Activated T-cell treated with anti-CD3 and anti-CD28 coated beads for 24 hours (primary cell): Measurements from ENCODE around the gene UBXN2A.
"Not testable (repeated sequence)": the region's sequence is repeated elsewhere in the genome, so short reads cannot be mapped to it uniquely, and the experiment has no call there.

ENCODE experiments used
- DNase-seq: peaks from one replicate; pipeline ENCODE4 v3.0.0-alpha.2; 2020; ENCODE audit warnings: low read depth

Gene UBXN2A

GRCh38 chr2:23941644-23942043 lies 1.4 kb downstream of the UBXN2A start:
- DNase-seq: no peak

GRCh38 chr2:23943666-23944065 lies 3.4 kb downstream of the UBXN2A start:
- no peak for DNase-seq

GRCh38 chr2:23944527-23944926 lies 4.3 kb downstream of the UBXN2A start:
- DNase-seq: no peak

- DNase-seq: no peak
Observed at GRCh38 chr2:23944976-23945375, 4.7 kb downstream of the UBXN2A start.

GRCh38 chr2:23947350-23947749 lies 7.1 kb downstream of the UBXN2A start:
- DNase-seq: no peak

- DNase-seq: not testable (repeated sequence)
Observed at GRCh38 chr2:23952558-23952957, 12.3 kb downstream of the UBXN2A start.

GRCh38 chr2:23953625-23954024 lies 13.4 kb downstream of the UBXN2A start:
- DNase-seq: no peak

- DNase-seq: no peak
Observed at GRCh38 chr2:23954325-23955014, 14.2 kb downstream of the UBXN2A start.

GRCh38 chr2:23967846-23968245 lies 27.6 kb downstream of the UBXN2A start:
- DNase-seq: no peak

- no peak for DNase-seq
Observed at GRCh38 chr2:23976883-23977282, 36.6 kb downstream of the UBXN2A start.

- DNase-seq: no peak
Observed at GRCh38 chr2:23988371-23988770, 48.1 kb downstream of the UBXN2A start.

- no peak for DNase-seq
Observed at GRCh38 chr2:23992931-23993330, 52.7 kb downstream of the UBXN2A start.

- no peak for DNase-seq
Observed at GRCh38 chr2:23993736-23994269, 53.5 kb downstream of the UBXN2A start.

GRCh38 chr2:23994567-23994966 lies 54.3 kb downstream of the UBXN2A start:
- DNase-seq: no peak

GRCh38 chr2:24007693-24008092 lies 67.4 kb downstream of the UBXN2A start:
- DNase-seq: no peak

- DNase-seq: no peak
Observed at GRCh38 chr2:24008672-24009366, 68.6 kb downstream of the UBXN2A start.

- no peak for DNase-seq
Observed at GRCh38 chr2:24009367-24009679, 69.1 kb downstream of the UBXN2A start.

- no peak for DNase-seq
Observed at GRCh38 chr2:24009680-24010476, 69.6 kb downstream of the UBXN2A start, which contains the start of gene MFSD2B. MFSD2B (plus strand) TSS chr2:24010085; CDS start chr2:24010097, 12 bp downstream.

- no peak for DNase-seq
Observed at GRCh38 chr2:24010477-24011249, 70.4 kb downstream of the UBXN2A start.

GRCh38 chr2:24011250-24012104 lies 71.2 kb downstream of the UBXN2A start:
- no peak for DNase-seq
